Epidermal melanocyte (primary cell): Measurements from ENCODE around the gene ZNF689.
"Not testable (repeated sequence)": the region's sequence is repeated elsewhere in the genome, so short reads cannot be mapped to it uniquely, and the experiment has no call there.

Experiments used
- DNase-seq: peaks from one replicate; pipeline ENCODE4 v3.0.0; 2011; ENCODE audit warnings: low spot score; ENCODE audit not compliant: insufficient read length

Gene ZNF689

GRCh38 chr16:30600929-30601328 is 9.3 kb downstream of the ZNF689 start:
- DNase-seq = no peak

DNA sequence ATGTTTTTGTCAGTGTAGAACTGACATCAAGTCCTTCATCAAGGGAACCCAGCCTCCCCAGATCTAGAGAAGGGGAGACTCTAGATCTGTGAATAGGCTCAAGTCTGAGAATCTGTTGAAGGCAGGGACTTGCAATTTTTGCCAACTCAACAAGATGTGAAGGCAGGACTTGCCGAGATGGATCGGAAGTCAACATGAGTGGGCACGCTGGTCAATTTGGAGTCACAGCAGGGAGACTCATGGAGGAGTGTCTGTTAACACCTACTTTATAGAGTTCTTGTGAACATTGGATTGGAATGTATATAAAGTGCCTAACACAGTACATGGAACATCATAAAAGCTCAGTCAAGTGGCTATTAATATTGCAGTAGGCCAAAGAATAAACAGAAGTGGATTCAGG is 10.0 kb downstream of the ZNF689 start:
- no peak for DNase-seq

GRCh38 chr16:30592871-30593270 is 17.3 kb downstream of the ZNF689 start:
- no peak for DNase-seq

DNA sequence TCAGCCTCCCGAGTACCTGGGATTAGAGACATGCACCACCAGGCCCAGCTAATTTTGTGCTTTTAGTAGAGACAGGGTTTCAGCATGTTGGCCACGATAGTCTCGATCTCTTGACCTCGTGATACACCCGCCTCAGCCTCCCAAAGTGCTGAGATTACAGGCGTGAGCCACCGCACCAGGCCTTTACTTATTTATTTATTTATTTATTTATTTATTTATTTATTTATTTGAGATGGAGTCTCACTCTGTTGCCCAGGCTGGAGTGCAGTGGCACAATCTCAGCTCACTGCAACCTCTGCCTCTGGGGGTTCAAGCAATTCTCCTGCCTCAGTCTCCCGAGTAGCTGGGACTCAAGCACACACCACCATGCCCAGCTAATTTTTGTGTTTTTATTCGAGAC is 19.3 kb downstream of the ZNF689 start:
- not testable (repeated sequence) for DNase-seq

DNA sequence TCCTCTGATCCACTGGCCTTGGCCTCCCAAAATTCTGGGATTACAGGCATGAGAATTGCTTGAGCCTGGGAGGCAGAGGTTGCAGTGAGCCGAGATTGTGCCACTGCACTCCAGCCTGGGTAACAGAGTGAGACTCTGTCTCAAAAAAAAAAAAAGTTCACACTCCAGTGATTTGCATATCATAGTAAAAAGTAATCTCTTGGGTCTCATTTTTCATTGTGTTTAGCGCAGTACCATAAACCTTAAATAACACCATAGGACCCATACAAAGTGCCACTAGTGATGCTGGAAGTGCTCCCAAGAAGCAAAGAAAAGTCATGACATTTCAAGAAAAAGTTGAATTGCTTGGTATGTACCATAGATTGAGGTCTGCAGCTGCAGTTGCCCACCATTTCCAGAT is 20.6 kb downstream of the ZNF689 start:
- not testable (repeated sequence) for DNase-seq

DNA sequence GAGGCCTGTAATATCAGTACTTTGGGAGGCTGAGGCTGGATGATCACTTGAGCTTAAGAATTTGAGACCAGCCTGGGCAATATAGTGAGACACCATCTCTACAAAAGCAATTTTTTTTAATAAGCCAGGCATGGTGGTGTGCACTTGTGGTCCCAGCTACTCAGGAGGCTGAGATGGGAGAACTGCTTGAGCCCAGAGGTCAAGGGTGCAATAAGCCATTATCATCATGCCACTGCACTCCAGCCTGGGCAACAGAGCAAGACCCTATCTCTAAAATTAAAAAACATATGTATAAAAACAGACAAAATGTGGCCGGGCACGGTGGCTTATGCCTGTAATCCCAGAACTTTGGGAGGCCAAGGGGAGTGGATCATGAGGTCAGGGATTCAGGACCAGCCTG is 21.5 kb downstream of the ZNF689 start:
- DNase-seq = no peak

- peak; percentile 97 for DNase-seq
These were observed 24.6 kb downstream of the ZNF689 start, which contains the start of gene ZNF785 for GRCh38 chr16:30585400-30586191. Gene ZNF785 (minus strand): TSS chr16:30585697. CDS start chr16:30585611, 86 bp downstream.

GRCh38 chr16:30585022-30585399 is 25.2 kb downstream of the ZNF689 start:
- no peak for DNase-seq

GRCh38 chr16:30582611-30583340 is 27.4 kb downstream of the ZNF689 start:
- no peak for DNase-seq

DNA sequence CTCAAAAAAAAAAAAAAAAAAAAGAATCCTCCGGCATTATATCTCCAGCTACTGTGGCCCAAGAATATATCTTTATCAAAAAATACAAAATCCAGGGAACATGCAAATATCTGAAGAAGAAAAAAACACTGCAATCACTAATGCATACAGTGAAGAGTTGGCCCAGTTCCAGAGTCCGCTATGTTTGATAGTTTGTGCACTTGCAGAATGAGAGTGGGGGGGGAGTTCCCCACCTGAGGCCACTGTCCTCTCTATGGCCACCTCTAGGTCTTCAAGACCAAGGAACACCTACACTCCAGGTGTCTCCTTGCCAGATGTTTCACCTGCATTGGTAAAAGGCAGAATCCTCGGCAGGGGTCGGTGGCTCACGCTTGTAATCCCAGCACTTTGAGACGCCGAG is 28.7 kb downstream of the ZNF689 start:
- no peak for DNase-seq

GRCh38 chr16:30574678-30575077 is 35.5 kb downstream of the ZNF689 start:
- DNase-seq = no peak

DNA sequence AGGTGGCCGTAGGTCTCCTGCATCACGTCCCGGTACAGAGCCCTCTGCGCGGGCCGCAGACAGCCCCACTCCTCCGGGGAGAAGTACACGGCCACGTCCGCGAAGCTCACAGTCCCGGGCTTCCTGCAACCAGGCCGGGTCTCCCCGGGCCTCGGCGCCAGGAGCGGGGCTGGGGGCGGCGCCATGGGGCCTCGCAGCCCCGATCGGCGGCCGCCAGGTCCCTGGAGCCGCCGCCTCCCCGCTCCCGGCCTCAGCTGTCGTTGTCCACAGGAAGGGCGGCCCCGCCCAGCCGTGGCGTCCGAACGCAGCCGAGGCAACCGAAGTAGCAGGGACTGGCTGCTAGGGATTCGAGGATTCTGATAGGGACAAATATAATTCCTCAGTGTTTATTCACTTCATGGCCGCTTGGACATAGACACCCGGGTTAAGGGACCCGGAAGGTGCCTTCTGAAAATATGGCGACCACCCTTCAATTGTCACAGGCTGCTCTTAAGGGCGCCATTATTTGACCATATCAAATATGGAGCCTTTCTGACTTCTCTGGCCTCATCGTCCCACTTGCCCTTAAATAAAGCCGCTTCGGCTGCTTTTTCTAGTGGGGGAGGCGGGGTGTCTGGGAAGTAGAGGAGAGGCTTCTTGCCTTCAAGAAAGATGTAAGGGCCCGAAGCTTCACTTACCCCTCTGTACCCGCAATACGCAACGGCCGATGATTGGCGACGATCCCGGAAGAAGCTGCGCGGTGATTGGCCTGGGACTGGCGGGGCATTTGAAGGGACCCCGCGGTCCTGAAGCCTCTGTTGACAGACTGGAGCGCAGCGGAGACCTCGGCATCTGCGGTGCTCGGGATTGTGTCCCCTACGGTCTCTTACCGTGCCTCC is 38.5 kb downstream of the ZNF689 start, which contains the start of gene ZNF688:
Gene ZNF688 (minus strand): TSS at position 270 of the 878 bp plus-strand sequence. CDS start 85 bp downstream, at position 185.
- peak; percentile 98 for DNase-seq

DNA sequence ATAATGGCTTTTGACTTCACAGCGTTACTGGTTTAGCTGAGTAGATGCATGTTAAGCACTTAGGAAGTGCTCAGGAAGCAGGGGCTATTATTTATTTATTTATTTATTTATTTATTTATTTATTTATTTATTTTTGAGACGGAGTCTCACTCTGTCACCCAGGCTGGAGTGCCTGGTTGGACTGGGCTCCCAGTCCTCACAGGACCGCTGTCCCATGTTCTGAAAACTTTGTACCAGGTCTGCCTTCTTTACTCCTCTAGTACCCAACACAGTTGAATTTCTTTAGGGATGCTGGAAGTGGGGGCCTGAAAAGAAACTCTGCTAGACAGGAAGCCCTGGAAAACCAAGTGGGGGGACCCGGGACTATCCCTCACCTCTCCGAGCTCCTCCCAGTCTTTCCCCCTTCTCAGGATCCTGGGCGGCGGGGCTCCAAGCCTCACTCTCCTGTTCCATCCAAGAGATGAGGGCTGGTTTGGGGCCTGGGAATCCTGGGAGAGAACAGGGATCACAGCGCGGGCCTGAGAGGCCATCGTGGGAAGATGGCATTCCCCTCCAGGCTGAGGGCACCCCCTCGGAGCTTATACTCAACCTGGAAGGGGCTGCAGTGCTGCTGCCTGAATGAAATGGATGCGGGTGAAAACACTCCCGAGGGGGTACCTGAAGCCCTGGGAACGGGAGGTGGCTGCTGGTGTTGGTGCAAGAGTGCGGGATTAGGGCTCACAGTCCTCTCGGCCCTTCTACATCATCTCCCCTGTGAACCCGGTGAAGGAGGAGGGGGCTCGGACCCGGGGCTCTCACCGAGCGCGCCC is 39.3 kb downstream of the ZNF689 start:
- DNase-seq = no peak

DNA sequence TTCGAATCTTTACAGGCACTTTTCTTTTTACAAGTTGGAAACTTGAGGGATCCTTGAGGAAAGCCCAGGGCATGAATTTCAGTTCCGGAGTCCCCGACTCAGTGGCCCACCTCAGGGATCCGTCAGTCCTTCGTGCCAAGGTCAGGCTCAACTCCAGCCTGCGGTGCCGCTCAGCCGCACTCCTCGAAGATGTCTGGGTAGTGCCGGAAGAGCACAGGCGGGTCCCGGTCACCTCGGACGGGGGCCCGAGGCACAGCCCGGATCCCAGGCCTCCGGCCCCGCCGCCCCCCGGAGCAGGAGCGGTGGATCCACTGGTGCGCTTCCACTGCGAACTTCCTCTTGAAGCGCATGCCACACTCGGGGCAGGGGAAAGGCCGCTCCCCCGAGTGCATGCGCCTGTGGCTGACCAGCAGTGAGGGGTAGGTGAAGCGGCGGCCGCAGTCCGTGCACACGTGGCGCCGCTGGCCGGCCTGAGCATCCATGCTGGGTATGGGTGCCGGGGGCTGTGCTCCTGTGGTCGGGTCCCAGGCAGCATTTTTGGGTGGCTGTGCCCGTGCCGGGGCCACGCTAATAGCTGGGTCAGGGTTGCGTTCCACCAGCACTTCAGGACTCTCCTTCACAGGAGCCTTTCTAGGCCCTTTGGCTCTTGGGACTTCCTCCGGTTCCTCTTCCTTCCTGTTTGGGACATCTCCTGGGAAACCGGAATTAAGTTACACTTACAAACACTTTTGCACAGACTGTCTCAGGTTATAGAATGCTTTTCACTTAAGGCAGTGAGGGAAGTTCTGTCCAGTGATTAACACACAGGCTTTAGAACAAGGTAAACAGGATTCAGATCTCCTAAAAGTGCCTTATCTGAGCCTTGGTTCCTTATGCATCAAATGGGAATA is 40.2 kb downstream of the ZNF689 start:
- no peak for DNase-seq

DNA sequence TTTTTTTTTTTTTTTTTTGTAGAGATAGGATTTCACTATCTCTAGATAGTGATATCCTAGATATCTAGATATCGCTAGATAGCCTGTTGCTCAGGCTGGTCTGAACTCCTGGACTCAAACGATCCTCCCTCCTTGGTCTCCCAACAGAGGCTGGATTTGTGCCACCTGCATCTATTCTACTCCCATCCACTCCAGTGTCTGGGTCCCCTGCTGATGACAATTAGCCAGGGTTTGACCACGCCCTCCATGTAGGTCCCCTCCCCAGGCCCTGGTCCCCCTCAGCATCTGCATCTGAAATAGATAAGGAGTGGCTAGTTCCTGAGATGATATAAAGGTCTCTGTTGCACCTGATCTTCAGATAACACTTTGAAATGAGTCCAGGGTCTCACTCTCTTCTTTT is 40.9 kb downstream of the ZNF689 start:
- no peak for DNase-seq

- peak; percentile 59 for DNase-seq
These were observed 42.1 kb downstream of the ZNF689 start for GRCh38 chr16:30567991-30568638.

- no peak for DNase-seq
These were observed 42.8 kb downstream of the ZNF689 start for GRCh38 chr16:30567160-30567990.

DNA sequence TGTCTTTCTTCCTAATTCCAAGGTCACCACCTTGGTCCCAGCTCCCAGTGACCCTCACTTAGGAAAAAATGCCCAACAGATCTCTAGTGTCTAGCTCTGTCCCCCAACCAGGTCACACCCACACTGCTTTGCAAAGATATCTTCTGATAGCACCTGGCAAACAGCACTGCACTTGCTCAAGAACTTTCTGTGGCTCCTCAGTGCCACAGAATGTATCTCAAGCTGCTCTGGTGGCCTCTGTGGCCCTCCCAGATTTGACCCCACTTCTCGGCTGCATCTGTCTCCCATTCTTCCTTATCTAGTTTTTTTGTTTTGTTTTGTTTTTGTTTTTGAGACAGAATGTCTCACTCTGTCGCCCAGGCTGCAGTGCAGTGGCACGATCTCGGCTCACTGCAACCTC is 43.7 kb downstream of the ZNF689 start:
- no peak for DNase-seq
